ENCODE measurements around the gene APRT.
"Not testable (repeated sequence)": the region's sequence is repeated elsewhere in the genome, so short reads cannot be mapped to it uniquely, and the experiment has no call there.

APRT gene

DNA sequence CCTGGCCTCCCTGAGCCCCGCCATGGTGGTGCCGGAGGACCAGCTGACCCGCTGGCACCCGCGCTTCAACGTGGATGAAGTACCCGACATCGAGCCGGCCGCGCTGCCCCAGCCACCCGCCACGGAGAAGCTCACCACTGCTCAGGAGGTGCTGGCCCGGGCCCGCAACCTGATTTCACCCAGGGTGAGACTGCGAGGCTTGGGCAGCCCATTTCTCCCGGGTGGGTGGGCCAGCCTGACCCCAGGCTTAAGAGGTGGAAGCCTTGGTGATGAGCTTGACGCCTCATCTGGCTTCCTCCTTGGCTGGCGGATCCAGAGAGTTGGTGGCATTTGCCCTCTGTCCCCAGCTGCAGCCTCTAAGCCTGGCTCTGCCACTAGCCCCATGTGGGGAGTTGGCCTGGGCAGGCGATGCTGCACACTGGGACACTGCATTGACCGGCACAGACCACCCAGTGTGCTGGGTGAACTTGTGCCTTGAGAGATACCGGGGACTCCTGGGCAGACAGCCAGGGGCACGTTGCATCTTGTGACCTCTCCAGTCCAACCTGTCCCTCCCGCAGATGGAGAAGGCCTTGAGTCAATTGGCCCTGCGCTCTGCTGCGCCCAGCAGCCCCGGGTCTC is 5.1 kb downstream of the APRT start:
- no peak for DNase-seq

GRCh38 chr16:88805887-88806393 is 5.8 kb downstream of the APRT start:
- DNase-seq: no peak

DNA sequence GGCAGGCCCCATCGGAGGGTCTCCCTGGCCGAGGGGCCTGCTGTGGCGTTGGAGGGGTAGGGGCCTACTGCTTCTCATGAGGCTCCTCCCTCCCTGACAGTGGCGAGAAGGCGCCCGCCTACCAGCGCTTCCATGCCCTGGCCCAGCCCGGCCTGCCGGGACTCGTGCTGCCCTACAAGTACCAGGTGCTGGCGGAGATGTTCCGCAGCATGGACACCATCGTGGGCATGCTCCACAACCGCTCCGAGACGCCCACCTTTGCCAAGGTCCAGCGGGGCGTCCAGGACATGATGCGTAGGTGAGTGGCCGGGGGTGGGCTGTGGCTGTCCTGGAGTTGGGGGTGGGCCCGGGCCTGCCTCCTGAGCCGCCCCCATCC is 6.4 kb downstream of the APRT start:
- DNase-seq: no peak

- no peak for DNase-seq
Observed at GRCh38 chr16:88804552-88805339, 7.0 kb downstream of the APRT start.

DNA sequence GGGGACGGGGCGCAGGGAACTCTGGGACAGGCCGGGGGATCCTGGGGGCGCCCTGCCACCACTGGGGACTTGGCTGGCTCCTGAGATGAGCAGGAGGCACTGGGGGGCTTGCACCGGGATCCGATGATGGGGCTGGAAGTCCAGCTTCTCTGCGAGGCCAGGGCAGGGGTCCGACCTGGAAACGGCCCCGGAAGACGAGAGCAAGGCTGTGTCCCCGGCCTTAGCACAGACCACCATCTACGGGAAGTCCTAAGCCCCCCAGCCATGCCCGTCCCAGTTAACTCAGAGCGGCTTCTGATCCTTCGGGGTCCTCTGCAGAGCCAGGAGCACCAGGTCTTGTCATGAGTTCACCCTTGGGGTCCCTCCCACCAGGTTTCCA is 7.6 kb downstream of the APRT start:
- DNase-seq: no peak

DNA sequence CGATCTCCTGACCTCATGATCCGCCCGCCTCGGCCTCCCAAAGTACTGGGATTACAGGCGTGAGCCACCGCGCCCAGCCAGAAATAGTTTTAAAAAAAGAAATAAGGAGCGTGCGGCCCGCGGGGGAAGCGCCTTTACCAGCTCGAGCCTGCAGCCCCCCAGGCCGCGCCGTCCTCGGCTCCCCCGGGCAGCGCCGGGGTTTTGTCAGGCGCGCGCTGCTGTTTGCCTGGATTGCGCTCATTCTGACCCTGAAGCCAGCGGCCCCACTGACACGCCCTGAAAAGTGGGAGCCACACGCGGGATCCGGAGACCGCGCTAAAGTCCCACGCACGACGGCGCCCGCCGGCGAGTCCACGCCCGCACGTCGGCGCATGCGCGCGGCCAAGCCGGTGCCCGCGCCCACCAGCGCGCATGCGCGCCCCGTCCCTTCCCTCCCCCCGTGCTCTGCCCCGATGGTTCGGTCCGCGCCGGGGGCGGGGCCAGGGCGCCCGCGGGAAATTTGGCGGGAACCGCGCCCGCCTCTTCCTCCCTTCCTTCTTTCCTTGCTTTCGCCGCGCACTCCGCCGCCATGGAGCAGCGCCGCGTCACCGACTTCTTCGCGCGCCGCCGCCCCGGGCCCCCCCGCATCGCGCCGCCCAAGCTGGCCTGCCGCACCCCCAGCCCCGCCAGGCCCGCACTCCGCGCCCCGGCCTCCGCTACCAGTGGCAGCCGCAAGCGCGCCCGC is 8.3 kb downstream of the APRT start, which contains the start of gene CDT1:
Gene CDT1 (plus strand): TSS at position 526 of the 724 bp plus-strand sequence. CDS start 43 bp downstream, at position 569.
- DNase-seq: peak; percentile 79

- no peak for DNase-seq
Observed at GRCh38 chr16:88800277-88800592, 11.5 kb downstream of the APRT start.

GRCh38 chr16:88799569-88800276 is 12.0 kb downstream of the APRT start:
- no peak for DNase-seq

- DNase-seq: no peak
Observed at GRCh38 chr16:88798772-88799455, 12.8 kb downstream of the APRT start.

GRCh38 chr16:88798073-88798472 is 13.7 kb downstream of the APRT start:
- DNase-seq: no peak

- DNase-seq: no peak
Observed at GRCh38 chr16:88796278-88796677, 15.4 kb downstream of the APRT start.

GRCh38 chr16:88793251-88793954 is 18.3 kb downstream of the APRT start:
- no peak for DNase-seq

- no peak for DNase-seq
Observed at GRCh38 chr16:88792668-88793250, 19.0 kb downstream of the APRT start.

DNA sequence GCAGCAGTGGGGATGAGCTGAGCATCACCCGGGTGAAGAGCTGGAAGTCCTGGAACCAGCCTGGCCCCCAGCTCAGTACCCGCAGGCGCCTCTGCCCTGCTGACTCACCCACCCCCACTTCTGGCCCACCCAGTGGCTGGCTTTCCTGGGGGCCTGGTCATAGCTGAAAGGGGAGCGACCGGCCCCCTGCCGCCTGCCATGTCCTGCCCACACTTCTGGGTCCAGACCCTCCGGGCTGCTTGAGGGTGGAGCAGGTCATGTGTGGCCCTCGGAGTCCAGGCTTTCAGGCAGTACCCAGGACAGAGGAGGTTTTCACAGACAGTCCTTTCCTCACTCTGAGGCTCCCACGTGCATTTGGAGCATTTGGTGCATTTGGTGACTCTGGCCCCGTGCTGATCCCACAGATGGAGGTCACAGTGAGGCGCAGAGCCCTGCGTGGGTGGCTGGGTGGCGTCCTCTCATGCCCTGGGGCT is 19.6 kb downstream of the APRT start:
- DNase-seq: no peak

DNA sequence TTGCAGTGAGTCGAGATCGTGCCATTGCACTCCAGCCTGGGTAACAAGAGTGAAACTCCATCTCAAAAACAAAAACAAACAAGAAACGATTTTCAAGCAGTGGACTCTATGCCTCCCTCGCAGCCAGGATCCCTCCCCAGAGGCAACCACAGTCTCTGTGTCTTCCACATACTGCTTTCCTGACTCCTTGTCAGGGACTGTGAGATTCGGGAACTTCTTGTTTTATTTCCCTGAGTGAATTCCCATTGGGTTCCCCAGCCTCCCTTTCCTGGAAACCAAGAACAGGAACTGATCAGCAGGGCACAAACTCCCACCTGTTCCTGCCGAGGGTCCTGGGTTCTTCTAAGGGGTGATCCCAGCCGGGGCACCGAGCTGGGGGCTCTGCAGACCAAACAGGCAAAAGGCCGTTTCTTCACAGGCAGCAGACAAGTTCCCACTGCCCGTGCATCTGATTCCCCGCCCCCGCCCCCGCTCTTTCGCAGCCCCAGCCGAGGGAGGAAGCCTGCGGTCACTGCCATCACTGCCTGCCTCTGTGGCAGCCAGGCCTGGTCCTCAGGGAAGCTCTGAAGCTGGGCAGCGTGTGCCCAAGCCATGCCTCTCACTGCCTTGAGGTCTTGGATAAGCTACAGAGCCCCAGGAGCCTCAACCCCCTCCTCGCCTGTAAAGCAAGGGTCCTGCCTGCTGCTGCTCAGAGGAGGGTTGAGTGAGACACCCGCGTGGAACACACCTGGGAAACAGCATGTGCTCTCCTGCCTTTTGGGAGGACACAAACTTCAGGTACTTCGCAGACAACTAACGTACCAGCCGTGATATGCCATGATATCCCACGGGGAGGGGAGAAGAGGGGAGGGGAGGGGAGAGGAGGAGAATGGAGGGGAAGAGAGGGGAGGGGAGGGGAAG is 21.2 kb downstream of the APRT start:
- DNase-seq: no peak

- no peak for DNase-seq
Observed at GRCh38 chr16:88789594-88789993, 22.1 kb downstream of the APRT start.

- not testable (repeated sequence) for DNase-seq
Observed at GRCh38 chr16:88788749-88789148, 23.0 kb downstream of the APRT start.

GRCh38 chr16:88787579-88788314 is 24.0 kb downstream of the APRT start:
- no peak for DNase-seq

GRCh38 chr16:88785106-88785924 is 26.4 kb downstream of the APRT start, which contains the start of gene PIEZO1:
Gene PIEZO1 (minus strand): TSS chr16:88785220. CDS start chr16:88784964, 256 bp downstream.
- DNase-seq: peak; percentile 55
